HEK293 (cell line): ENCODE measurements around the gene LTO1.

Experiments
- SP2 ChIP-seq: fragments of 450-650 bp; formaldehyde crosslinking; IDR thresholded peaks from 2 replicates; pipeline ENCODE4 v1.5.1; 2016; ENCODE audit warnings: missing biosample characterization, missing genetic modification characterization
- TCF7L2 ChIP-seq: IDR thresholded peaks from 2 replicates; pipeline ENCODE4 v1.6.1; 2011; ENCODE audit warnings: low read depth, mild to moderate bottlenecking, inconsistent platforms, low read length, moderate library complexity, borderline replicate concordance
- ZBTB1 ChIP-seq: fragments of 450-650 bp; formaldehyde crosslinking; IDR thresholded peaks from 2 replicates; pipeline ENCODE4 v1.5.1; 2016; ENCODE audit warnings: missing biosample characterization, missing genetic modification characterization
- ZNF48 ChIP-seq: fragments of 450-650 bp; formaldehyde crosslinking; IDR thresholded peaks from 2 replicates; pipeline ENCODE4 v1.5.1; 2016; ENCODE audit warnings: missing biosample characterization, missing genetic modification characterization
- ZNF660 ChIP-seq: fragments of 450-650 bp; IDR thresholded peaks from 2 replicates; pipeline ENCODE4 v1.5.1; 2018; ENCODE audit warnings: missing biosample characterization, mild to moderate bottlenecking, missing genetic modification characterization
- ZNF747 ChIP-seq: fragments of 450-650 bp; formaldehyde crosslinking; IDR thresholded peaks from 2 replicates; pipeline ENCODE4 v1.5.1; 2016; ENCODE audit warnings: missing biosample characterization, missing genetic modification characterization
- ZNF830 ChIP-seq: fragments of 450-650 bp; IDR thresholded peaks from 2 replicates; pipeline ENCODE4 v1.5.0; 2018; ENCODE audit warnings: missing biosample characterization, missing genetic modification characterization, low read depth, mild to moderate bottlenecking, moderate library complexity
- TF ChIP-seq, protein P1 (sequence below): fragments of 450-650 bp; formaldehyde crosslinking; IDR thresholded peaks from 2 replicates; pipeline ENCODE4 v1.5.1; 2016; ENCODE audit warnings: missing biosample characterization, missing genetic modification characterization
- TF ChIP-seq, protein P2 (sequence below): fragments of 450-650 bp; formaldehyde crosslinking; IDR thresholded peaks from 2 replicates; pipeline ENCODE4 v1.5.1; 2016; ENCODE audit warnings: missing biosample characterization, missing genetic modification characterization, borderline replicate concordance
- TF ChIP-seq, protein P3 (sequence below): fragments of 450-650 bp; formaldehyde crosslinking; IDR thresholded peaks from 2 replicates; pipeline ENCODE4 v1.5.1; 2016; ENCODE audit warnings: missing biosample characterization, missing genetic modification characterization

DNA sequence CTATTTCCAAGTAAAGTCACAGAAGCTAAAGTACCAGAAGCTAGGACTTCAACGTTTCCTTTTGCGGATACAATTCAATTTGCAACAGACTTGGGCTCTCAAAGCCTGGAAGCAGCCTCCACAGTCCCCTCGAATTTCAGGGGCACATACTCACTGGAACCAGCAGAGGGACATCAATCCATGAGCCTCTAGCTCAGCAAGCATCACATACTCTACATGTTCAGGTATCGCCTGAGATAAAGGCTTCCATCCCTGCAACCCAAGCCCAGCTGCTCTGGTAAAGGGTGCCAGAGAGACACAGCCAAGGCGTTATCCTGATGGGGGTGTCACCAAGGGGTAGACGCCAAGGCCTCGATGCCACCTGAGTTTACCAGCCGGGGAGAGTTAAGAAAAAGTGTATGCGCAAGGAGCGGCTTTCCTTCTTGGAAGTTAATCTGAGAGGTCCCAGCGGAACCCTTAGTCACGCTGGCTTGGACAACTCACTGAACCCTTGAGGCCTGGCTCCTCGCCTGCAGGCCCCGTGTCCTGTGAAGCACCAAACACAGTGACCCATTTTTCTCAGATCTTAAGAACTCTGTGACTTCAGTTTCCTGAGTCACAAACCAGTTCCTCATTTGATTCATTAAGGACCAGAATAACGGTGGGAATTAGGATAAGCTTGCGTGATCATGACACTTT lies 13.0 kb downstream of the LTO1 start:
- TF ChIP-seq, protein P1, sequence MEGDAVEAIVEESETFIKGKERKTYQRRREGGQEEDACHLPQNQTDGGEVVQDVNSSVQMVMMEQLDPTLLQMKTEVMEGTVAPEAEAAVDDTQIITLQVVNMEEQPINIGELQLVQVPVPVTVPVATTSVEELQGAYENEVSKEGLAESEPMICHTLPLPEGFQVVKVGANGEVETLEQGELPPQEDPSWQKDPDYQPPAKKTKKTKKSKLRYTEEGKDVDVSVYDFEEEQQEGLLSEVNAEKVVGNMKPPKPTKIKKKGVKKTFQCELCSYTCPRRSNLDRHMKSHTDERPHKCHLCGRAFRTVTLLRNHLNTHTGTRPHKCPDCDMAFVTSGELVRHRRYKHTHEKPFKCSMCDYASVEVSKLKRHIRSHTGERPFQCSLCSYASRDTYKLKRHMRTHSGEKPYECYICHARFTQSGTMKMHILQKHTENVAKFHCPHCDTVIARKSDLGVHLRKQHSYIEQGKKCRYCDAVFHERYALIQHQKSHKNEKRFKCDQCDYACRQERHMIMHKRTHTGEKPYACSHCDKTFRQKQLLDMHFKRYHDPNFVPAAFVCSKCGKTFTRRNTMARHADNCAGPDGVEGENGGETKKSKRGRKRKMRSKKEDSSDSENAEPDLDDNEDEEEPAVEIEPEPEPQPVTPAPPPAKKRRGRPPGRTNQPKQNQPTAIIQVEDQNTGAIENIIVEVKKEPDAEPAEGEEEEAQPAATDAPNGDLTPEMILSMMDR (tag by site-specific recombination) = no peak
- TF ChIP-seq ZNF830 (tag by site-specific recombination) (no peak), ZNF747 (tag by site-specific recombination) (no peak), SP2 (tag by site-specific recombination) (no peak), TCF7L2 (no peak), ZBTB1 (tag by site-specific recombination) (no peak), ZNF48 (no peak), ZNF660 (no peak)
- TF ChIP-seq, protein P2, sequence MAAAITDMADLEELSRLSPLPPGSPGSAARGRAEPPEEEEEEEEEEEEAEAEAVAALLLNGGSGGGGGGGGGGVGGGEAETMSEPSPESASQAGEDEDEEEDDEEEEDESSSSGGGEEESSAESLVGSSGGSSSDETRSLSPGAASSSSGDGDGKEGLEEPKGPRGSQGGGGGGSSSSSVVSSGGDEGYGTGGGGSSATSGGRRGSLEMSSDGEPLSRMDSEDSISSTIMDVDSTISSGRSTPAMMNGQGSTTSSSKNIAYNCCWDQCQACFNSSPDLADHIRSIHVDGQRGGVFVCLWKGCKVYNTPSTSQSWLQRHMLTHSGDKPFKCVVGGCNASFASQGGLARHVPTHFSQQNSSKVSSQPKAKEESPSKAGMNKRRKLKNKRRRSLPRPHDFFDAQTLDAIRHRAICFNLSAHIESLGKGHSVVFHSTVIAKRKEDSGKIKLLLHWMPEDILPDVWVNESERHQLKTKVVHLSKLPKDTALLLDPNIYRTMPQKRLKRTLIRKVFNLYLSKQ = no peak
- TF ChIP-seq, protein P3, sequence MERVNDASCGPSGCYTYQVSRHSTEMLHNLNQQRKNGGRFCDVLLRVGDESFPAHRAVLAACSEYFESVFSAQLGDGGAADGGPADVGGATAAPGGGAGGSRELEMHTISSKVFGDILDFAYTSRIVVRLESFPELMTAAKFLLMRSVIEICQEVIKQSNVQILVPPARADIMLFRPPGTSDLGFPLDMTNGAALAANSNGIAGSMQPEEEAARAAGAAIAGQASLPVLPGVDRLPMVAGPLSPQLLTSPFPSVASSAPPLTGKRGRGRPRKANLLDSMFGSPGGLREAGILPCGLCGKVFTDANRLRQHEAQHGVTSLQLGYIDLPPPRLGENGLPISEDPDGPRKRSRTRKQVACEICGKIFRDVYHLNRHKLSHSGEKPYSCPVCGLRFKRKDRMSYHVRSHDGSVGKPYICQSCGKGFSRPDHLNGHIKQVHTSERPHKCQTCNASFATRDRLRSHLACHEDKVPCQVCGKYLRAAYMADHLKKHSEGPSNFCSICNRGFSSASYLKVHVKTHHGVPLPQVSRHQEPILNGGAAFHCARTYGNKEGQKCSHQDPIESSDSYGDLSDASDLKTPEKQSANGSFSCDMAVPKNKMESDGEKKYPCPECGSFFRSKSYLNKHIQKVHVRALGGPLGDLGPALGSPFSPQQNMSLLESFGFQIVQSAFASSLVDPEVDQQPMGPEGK (tag by site-specific recombination) = no peak
